Mucosa of gallbladder (tissue), 1 donor: ENCODE measurements around the gene MMAA. TPM values are rescaled to one million over a fixed set of nuclear protein-coding genes. Genes with fewer than 3 reads are reported as not detected.
"Not testable (repeated sequence)": the region's sequence is repeated elsewhere in the genome, so short reads cannot be mapped to it uniquely, and the experiment has no call there.

Experiments
- DNase-seq: peaks from one replicate; pipeline ENCODE4 v3.0.0-alpha.2; 2020; ENCODE audit warnings: low spot score
- total RNA-seq: library from RNA; stranded (reverse); gene quantifications from one replicate; pipeline ENCODE4 v1.2.1, GENCODE V29; 2021
- donor health status: DM: no; HTN: no; CAD: no.

The MMAA gene
- total RNA-seq, 1 donor from 2014 or later, result 17.3 TPM

- DNase-seq, result no peak
These were observed 15.9 kb downstream of the MMAA start for GRCh38 chr4:145635117-145635516.

- DNase-seq, result no peak
These were observed 16.4 kb downstream of the MMAA start for GRCh38 chr4:145635630-145636029.

GRCh38 chr4:145639186-145639698 is 20.1 kb downstream of the MMAA start:
- no peak for DNase-seq

- DNase-seq, result not testable (repeated sequence)
These were observed 21.1 kb downstream of the MMAA start for GRCh38 chr4:145640236-145640635.

- no peak for DNase-seq
These were observed 24.1 kb downstream of the MMAA start for GRCh38 chr4:145643295-145643694.

- DNase-seq, result no peak
These were observed 25.5 kb downstream of the MMAA start for GRCh38 chr4:145644699-145645098.

GRCh38 chr4:145656156-145656555 is 37.0 kb downstream of the MMAA start:
- DNase-seq, result no peak

- DNase-seq, result no peak
These were observed 40.9 kb downstream of the MMAA start for GRCh38 chr4:145660064-145660463.

GRCh38 chr4:145663194-145663593 is 44.0 kb downstream of the MMAA start:
- DNase-seq, result no peak

- no peak for DNase-seq
These were observed 46.6 kb downstream of the MMAA start for GRCh38 chr4:145665773-145666172.

GRCh38 chr4:145670422-145670821 is 51.2 kb downstream of the MMAA start:
- DNase-seq, result no peak

- DNase-seq, result peak; percentile 14
These were observed 60.3 kb downstream of the MMAA start for GRCh38 chr4:145679520-145679919.

GRCh38 chr4:145679991-145680455 is 60.8 kb downstream of the MMAA start, which contains the start of gene C4orf51:
C4orf51 (plus strand) TSS chr4:145680146; CDS start chr4:145680204, 58 bp downstream.
- DNase-seq, result peak; percentile 50

GRCh38 chr4:145680902-145681301 is 61.7 kb downstream of the MMAA start:
- DNase-seq, result no peak

- no peak for DNase-seq
These were observed 62.3 kb downstream of the MMAA start for GRCh38 chr4:145681518-145681917.

- no peak for DNase-seq
These were observed 62.8 kb downstream of the MMAA start for GRCh38 chr4:145681956-145682355.

GRCh38 chr4:145686991-145687390 is 67.8 kb downstream of the MMAA start:
- DNase-seq, result no peak

GRCh38 chr4:145690610-145691009 is 71.4 kb downstream of the MMAA start:
- DNase-seq, result no peak

GRCh38 chr4:145691416-145691815 is 72.2 kb downstream of the MMAA start:
- DNase-seq, result not testable (repeated sequence)

- no peak for DNase-seq
These were observed 75.7 kb downstream of the MMAA start for GRCh38 chr4:145694929-145695328.

GRCh38 chr4:145697332-145697731 is 78.1 kb downstream of the MMAA start:
- no peak for DNase-seq

GRCh38 chr4:145698507-145698906 is 79.3 kb downstream of the MMAA start:
- no peak for DNase-seq

GRCh38 chr4:145703850-145704497 is 84.8 kb downstream of the MMAA start:
- DNase-seq, result no peak

- no peak for DNase-seq
These were observed 90.2 kb downstream of the MMAA start for GRCh38 chr4:145709336-145709735.
